HUES6 (cell line): Measurements from ENCODE around the gene ADAMTS6.

Experiments used
- H3K27ac ChIP-seq: 2 replicates; pipeline ENCODE4 v1.7.0; 2013; ENCODE audit warnings: low read depth, mild to moderate bottlenecking, low read length, inconsistent platforms
- H3K27me3 ChIP-seq: 2 replicates; pipeline ENCODE4 v1.6.1; 2013; ENCODE audit warnings: low read length; ENCODE audit not compliant: control insufficient read depth, insufficient read depth
- H3K36me3 ChIP-seq: 2 replicates; pipeline ENCODE4 v1.6.1; 2013; ENCODE audit warnings: low read length; ENCODE audit not compliant: control insufficient read depth, insufficient read depth
- H3K4me1 ChIP-seq: 2 replicates; pipeline ENCODE4 v1.6.1; 2013; ENCODE audit warnings: low read length; ENCODE audit not compliant: control insufficient read depth, insufficient read depth
- H3K4me3 ChIP-seq: 2 replicates; pipeline ENCODE4 v1.5.1; 2013; ENCODE audit warnings: low read depth, low read length
- H3K9ac ChIP-seq: one replicate; pipeline ENCODE4 v1.6.1; 2013; ENCODE audit warnings: mild to moderate bottlenecking, low read length
- H3K9me3 ChIP-seq: 2 replicates; pipeline ENCODE4 v1.6.1; 2013; ENCODE audit warnings: low read depth, low read length; ENCODE audit not compliant: control insufficient read depth, insufficient read depth

The ADAMTS6 gene

DNA sequence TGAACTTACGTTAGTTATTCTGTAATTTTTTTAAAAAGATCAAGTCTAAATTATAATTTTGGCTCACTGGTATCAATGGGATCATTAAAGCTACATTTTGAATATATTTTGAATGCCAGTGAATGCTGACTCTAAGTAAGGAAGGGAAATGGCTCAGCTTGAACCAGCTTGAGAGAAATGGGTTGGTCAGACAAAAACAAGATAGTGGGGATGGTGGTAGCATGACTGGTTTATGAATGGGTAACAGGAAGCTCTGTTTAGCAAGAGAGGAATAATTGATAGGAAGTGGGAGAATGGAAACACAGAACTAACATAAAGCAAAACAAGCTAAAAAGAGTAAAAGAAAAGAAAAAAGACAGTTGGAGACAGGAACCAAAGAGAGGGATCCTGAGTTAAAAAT is 220.2 kb downstream of the ADAMTS6 start:
- Histone ChIP-seq H3K27ac (no peak overlapping the region), H3K9me3 (no peaks in the 10 kb centered on the region), H3K36me3 (no peaks in the 10 kb centered on the region), H3K4me3 (no peak overlapping the region), H3K27me3 (no peaks in the 10 kb centered on the region), H3K4me1 (peaks cover 34% of the 10 kb centered on the region), H3K9ac (no peak overlapping the region)

- Histone ChIP-seq H3K36me3 (no peaks in the 10 kb centered on the region), H3K4me3 (no peak overlapping the region), H3K27me3 (no peaks in the 10 kb centered on the region), H3K27ac (no peak overlapping the region), H3K4me1 (no peaks in the 10 kb centered on the region), H3K9ac (no peak overlapping the region), H3K9me3 (no peaks in the 10 kb centered on the region)
These were observed 226.4 kb downstream of the ADAMTS6 start for GRCh38 chr5:65255294-65255693.

- Histone ChIP-seq H3K27me3 (no peaks in the 10 kb centered on the region), H3K4me3 (no peak overlapping the region), H3K36me3 (no peaks in the 10 kb centered on the region), H3K4me1 (no peaks in the 10 kb centered on the region), H3K27ac (no peak overlapping the region), H3K9me3 (no peaks in the 10 kb centered on the region), H3K9ac (no peak overlapping the region)
These were observed 228.7 kb downstream of the ADAMTS6 start for GRCh38 chr5:65252977-65253376.

DNA sequence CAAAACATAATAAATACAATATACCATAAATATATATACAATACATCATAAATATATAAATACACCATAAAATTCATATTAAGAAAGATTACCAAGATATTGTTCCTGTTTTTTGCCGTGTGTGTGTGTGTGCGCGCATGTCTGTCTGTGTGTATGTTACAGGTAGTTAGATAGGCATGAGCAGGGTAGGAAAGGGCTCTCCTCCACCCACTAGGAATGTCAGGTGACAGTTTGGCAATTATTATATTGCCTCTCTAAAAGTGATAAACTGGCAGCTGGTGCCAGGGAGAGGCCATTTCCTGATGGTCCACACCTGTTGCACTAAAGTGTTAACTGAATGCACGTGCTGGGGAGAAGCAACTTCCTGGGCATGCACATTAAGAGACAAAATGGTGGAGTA is 232.8 kb downstream of the ADAMTS6 start:
- H3K27me3 ChIP-seq = no peaks in the 10 kb centered on the region
- no peak overlapping the region for H3K9ac ChIP-seq
- no peak overlapping the region for H3K4me3 ChIP-seq
- no peak overlapping the region for H3K27ac ChIP-seq
- H3K36me3 ChIP-seq = no peaks in the 10 kb centered on the region
- peaks cover 6% of the 10 kb centered on the region; the same call in 1 of the 2 replicates for H3K4me1 ChIP-seq
- no peaks in the 10 kb centered on the region for H3K9me3 ChIP-seq

DNA sequence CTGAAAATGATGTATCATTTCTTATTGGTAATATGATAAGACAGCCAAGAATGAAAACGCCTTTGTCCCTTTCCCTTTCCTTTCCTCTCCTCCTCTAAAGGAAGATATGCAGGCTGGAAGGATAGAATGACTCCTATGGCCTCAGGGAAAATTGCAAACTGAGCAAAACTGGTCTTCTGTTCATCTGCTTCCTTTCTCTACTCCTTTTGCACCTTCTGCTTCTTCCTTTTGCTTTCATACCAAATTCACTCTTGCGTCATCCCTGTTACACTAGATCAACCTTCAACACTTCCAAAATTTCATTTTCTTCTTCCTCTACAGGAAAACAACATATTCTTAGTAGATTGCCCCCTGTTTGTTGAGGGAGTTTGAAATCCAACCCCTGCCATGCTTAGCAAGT is 234.1 kb downstream of the ADAMTS6 start:
- Histone ChIP-seq H3K27ac (no peak overlapping the region), H3K4me3 (no peak overlapping the region), H3K9ac (no peak overlapping the region), H3K27me3 (no peaks in the 10 kb centered on the region), H3K4me1 (peaks cover 11% of the 10 kb centered on the region), H3K9me3 (no peaks in the 10 kb centered on the region), H3K36me3 (no peaks in the 10 kb centered on the region)

GRCh38 chr5:65246741-65247140 is 235.0 kb downstream of the ADAMTS6 start:
- no peaks in the 10 kb centered on the region for H3K27me3 ChIP-seq
- H3K27ac ChIP-seq = no peak overlapping the region
- H3K9ac ChIP-seq = no peak overlapping the region
- H3K36me3 ChIP-seq = no peaks in the 10 kb centered on the region
- H3K4me3 ChIP-seq = no peak overlapping the region
- H3K4me1 ChIP-seq = peaks cover 11% of the 10 kb centered on the region
- no peaks in the 10 kb centered on the region for H3K9me3 ChIP-seq

GRCh38 chr5:65244031-65244430 is 237.7 kb downstream of the ADAMTS6 start:
- Histone ChIP-seq H3K9me3 (no peaks in the 10 kb centered on the region), H3K36me3 (no peaks in the 10 kb centered on the region), H3K4me1 (peaks cover 11% of the 10 kb centered on the region), H3K27me3 (no peaks in the 10 kb centered on the region), H3K4me3 (no peak overlapping the region), H3K9ac (no peak overlapping the region), H3K27ac (no peak overlapping the region)

GRCh38 chr5:65243161-65243560 is 238.6 kb downstream of the ADAMTS6 start:
- no peak overlapping the region for H3K4me3 ChIP-seq
- no peaks in the 10 kb centered on the region for H3K27me3 ChIP-seq
- H3K9ac ChIP-seq = no peak overlapping the region
- H3K4me1 ChIP-seq = peaks cover 11% of the 10 kb centered on the region
- no peak overlapping the region for H3K27ac ChIP-seq
- no peaks in the 10 kb centered on the region for H3K36me3 ChIP-seq
- no peaks in the 10 kb centered on the region for H3K9me3 ChIP-seq

- no peak overlapping the region for H3K4me3 ChIP-seq
- H3K27ac ChIP-seq = no peak overlapping the region
- no peaks in the 10 kb centered on the region for H3K4me1 ChIP-seq
- H3K36me3 ChIP-seq = no peaks in the 10 kb centered on the region; the same call in 1 of the 2 replicates
- H3K9ac ChIP-seq = no peak overlapping the region
- no peaks in the 10 kb centered on the region for H3K27me3 ChIP-seq
- H3K9me3 ChIP-seq = peaks cover 18% of the 10 kb centered on the region
These were observed 251.9 kb downstream of the ADAMTS6 start for GRCh38 chr5:65229841-65230240.

DNA sequence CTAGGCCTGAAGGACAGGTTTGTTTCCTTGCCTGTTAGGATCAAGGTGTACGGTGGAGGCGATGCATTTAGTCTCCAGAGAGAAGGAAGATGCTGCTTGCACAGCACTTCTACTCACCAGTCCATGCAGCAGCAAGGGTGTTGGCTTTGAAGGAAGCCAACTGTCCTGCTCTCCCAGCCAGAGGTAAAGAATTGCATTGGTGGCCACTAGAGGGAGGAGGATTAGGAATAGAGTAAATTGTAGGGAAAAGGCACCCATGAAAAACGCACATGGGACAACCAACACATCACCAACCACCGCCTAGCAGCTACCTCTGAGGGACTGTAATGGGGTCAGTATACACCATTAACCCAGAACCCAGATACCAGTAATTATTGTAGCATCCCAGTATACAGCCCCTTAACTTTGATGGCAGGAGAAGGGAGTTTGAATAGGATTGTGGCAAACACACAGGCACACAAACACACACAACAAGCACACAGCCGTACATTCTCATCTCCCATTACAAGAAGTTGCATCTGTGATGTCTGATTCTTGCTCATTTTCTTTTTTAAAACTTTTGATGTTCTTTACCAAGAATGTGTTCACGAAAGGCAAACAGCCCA is 267.7 kb downstream of the ADAMTS6 start:
- Histone ChIP-seq H3K27ac (no peak overlapping the region), H3K36me3 (no peaks in the 10 kb centered on the region)

DNA sequence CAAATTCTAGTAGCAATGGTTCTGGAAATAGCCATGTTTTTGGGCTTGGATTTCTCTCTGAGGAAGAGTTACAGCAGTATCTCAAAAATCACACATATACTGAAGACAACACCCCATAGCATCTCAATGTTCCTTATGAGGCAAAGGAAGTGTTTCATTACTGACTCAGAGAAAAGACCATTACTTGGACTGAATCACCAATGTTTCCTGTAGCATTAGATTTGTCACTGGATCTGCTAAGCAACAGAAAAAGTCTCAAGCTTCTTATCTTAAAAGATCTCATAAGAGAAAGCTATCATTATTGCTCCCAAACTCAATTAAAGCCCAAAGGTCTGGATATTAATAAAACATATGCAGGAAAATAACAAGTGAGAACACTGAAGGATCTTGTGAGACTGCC is 272.4 kb downstream of the ADAMTS6 start:
- Histone ChIP-seq H3K36me3 (no peaks in the 10 kb centered on the region), H3K4me3 (no peak overlapping the region), H3K4me1 (no peaks in the 10 kb centered on the region), H3K9ac (no peak overlapping the region), H3K9me3 (no peaks in the 10 kb centered on the region), H3K27me3 (no peaks in the 10 kb centered on the region), H3K27ac (no peak overlapping the region)

More for the DNA sequence above, 267.7 kb downstream of the ADAMTS6 start:
- Histone ChIP-seq H3K9me3 (no peaks in the 10 kb centered on the region), H3K27me3 (no peaks in the 10 kb centered on the region), H3K4me1 (no peaks in the 10 kb centered on the region; the same call in 1 of the 2 replicates), H3K9ac (no peak overlapping the region), H3K4me3 (no peak overlapping the region)

GRCh38 chr5:65204966-65205365 is 276.8 kb downstream of the ADAMTS6 start:
- no peak overlapping the region for H3K9ac ChIP-seq
- H3K4me3 ChIP-seq = no peak overlapping the region
- no peaks in the 10 kb centered on the region for H3K27me3 ChIP-seq
- H3K9me3 ChIP-seq = no peaks in the 10 kb centered on the region
- H3K27ac ChIP-seq = no peak overlapping the region
- H3K4me1 ChIP-seq = no peaks in the 10 kb centered on the region
- H3K36me3 ChIP-seq = no peaks in the 10 kb centered on the region
